Measurements from ENCODE around the gene SHISA5.
A peak's percentile ranks its signal among the peaks of the same experiment; 100 is the strongest.

Gene SHISA5

DNA sequence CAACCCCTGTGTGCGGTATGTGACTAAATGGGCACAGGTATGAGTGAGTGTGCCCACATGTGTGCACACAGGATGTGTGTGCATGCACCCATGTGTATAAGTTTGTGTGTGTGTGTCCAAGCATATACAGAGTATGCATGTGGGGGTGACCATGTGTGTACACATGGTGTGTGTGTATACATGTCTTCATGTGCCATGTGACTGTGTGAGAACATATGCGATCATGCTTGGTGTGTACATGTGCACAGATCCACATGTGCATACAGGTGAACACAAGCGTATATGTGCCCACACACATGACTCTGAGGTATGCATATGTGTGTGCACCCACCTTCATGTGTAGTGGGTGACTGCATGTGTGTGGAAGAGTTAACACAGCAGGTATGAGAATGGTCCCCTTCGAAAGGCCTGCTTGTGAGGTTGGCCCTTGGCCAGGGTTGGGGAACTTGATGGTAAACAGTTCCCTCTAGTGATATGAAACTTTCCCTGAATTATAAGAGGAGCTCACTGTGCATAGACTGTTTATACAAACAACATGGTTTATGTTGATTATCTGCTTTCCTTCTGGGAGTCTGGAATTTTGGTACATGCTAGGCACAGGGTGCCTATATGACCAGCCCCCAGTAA lies 42.3 kb upstream of the SHISA5 start:
- no peak overlapping the region for H3K4me3 ChIP-seq (ENCODE audit: low read depth, low read length)
- peak; percentile 13 for TF ChIP-seq CTCF (conservative IDR thresholded peaks at IDR 0.05; ENCODE audit: low read depth, low read length)
- no peak for DNase-seq (ENCODE audit: low read depth)

- TF ChIP-seq CTCF (conservative IDR thresholded peaks at IDR 0.05; ENCODE audit: low read depth, low read length), result no peak
- DNase-seq (ENCODE audit: low read depth), result no peak
- H3K4me3 ChIP-seq (ENCODE audit: low read depth, low read length), result no peak overlapping the region
These were observed 40.2 kb upstream of the SHISA5 start for GRCh38 chr3:48544141-48544540.

- DNase-seq (ENCODE audit: low read depth), result no peak
- H3K4me3 ChIP-seq (ENCODE audit: low read depth, low read length), result no peak overlapping the region
- TF ChIP-seq CTCF (conservative IDR thresholded peaks at IDR 0.05; ENCODE audit: low read depth, low read length), result no peak
These were observed 39.4 kb upstream of the SHISA5 start for GRCh38 chr3:48543271-48543866.

DNA sequence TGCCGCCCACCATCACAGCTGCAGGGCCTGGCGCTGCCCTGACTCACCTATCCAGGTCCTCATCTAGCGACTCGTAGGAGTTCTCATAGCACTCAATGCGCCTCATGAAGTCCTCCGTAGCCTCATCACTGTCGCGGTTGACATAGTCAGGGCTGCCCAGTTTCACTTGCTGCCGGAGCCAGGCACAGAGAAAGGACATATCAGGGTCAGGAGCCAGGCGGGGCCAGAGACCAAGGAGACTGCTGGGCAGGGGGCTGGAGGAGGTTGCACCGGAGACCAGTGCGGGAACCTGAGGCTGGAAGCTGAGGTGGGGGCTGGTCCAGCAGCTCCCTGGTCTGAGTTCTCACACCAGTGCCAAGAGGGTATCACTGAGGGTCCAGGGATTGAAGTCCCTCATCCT lies 34.5 kb upstream of the SHISA5 start:
- TF ChIP-seq CTCF (conservative IDR thresholded peaks at IDR 0.05; ENCODE audit: low read depth, low read length), result no peak
- H3K4me3 ChIP-seq (ENCODE audit: low read depth, low read length), result no peak overlapping the region
- DNase-seq (ENCODE audit: low read depth), result no peak

- no peak overlapping the region for H3K4me3 ChIP-seq (ENCODE audit: low read depth, low read length)
- no peak for TF ChIP-seq CTCF (conservative IDR thresholded peaks at IDR 0.05; ENCODE audit: low read depth, low read length)
- no peak for DNase-seq (ENCODE audit: low read depth)
These were observed 32.8 kb upstream of the SHISA5 start for GRCh38 chr3:48536785-48537184.

- DNase-seq (ENCODE audit: low read depth), result no peak
- H3K4me3 ChIP-seq (ENCODE audit: low read depth, low read length), result no peak overlapping the region
- no peak for TF ChIP-seq CTCF (conservative IDR thresholded peaks at IDR 0.05; ENCODE audit: low read depth, low read length)
These were observed 32.1 kb upstream of the SHISA5 start for GRCh38 chr3:48536116-48536515.

- no peak for TF ChIP-seq CTCF (conservative IDR thresholded peaks at IDR 0.05; ENCODE audit: low read depth, low read length)
- H3K4me3 ChIP-seq (ENCODE audit: low read depth, low read length), result no peak overlapping the region
- no peak for DNase-seq (ENCODE audit: low read depth)
These were observed 31.6 kb upstream of the SHISA5 start for GRCh38 chr3:48535578-48535977.
